ENCODE measurements around the gene ZNF565.

Gene ZNF565

DNA sequence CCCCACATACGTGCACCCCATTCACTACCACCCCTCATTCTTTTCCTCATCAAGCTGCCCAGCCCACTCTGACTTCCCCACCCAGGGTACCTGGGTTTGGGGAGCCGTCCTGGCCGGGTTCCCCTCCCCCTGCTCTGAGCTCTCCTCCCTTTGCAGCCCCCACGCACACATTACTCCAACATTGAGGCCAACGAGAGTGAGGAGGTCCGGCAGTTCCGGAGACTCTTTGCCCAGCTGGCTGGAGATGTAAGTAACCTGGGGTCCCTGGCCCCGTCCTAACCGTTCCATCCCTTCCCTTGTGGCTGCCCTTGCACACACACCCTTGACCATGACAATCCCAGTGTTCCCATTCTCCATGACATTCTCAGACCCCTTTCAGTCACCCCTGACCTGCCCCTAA is 72.0 kb downstream of the ZNF565 start:
- Histone ChIP-seq H3K27me3 (ENCODE audit: insufficient read depth, poor library complexity, severe bottlenecking) (no peaks in the 10 kb centered on the region), H3K9me3 (ENCODE audit: severe bottlenecking) (no peaks in the 10 kb centered on the region), H3K36me3 (ENCODE audit: low read depth) (peaks cover 54% of the 10 kb centered on the region), H3K27ac (ENCODE audit: poor library complexity, severe bottlenecking) (no peak overlapping the region), H3K4me1 (ENCODE audit: insufficient read depth, poor library complexity, severe bottlenecking) (no peaks in the 10 kb centered on the region), H3K4me3 (ENCODE audit: severe bottlenecking) (no peak overlapping the region)
- ATAC-seq (ENCODE audit: low read depth) (no peak), DNase-seq (ENCODE audit: low spot score) (no peak)
- no peak for TF ChIP-seq CTCF (IDR thresholded peaks at IDR 0.05; ENCODE audit: poor library complexity, severe bottlenecking)

DNA sequence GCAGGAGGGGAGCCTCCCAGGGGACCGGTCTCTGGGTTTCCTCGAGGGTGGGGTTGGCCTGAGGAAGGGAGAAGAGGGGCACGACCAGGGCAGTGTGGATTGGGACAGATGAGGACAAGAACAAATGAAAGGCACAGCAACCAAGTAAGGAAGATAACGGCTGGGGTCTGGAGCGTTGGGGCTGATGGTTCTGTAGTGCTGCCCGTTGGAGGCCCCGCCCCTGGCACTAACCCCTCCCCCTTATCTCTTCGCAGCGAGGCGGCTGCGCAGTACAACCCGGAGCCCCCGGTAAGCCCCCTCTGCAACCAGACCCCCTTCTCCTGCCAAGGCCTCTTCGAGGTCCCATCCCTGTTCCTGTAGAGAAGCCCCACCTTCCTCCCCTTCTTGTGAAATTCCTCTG is 72.4 kb downstream of the ZNF565 start:
- Histone ChIP-seq H3K27me3 (ENCODE audit: insufficient read depth, poor library complexity, severe bottlenecking) (no peaks in the 10 kb centered on the region), H3K4me1 (ENCODE audit: insufficient read depth, poor library complexity, severe bottlenecking) (peaks cover 3% of the 10 kb centered on the region), H3K27ac (ENCODE audit: poor library complexity, severe bottlenecking) (peak overlapping the region; percentile 95), H3K36me3 (ENCODE audit: low read depth) (peaks cover 49% of the 10 kb centered on the region), H3K9me3 (ENCODE audit: severe bottlenecking) (no peaks in the 10 kb centered on the region), H3K4me3 (ENCODE audit: severe bottlenecking) (no peak overlapping the region)
- ATAC-seq (ENCODE audit: low read depth) (no peak), DNase-seq (ENCODE audit: low spot score) (no peak)
- no peak for TF ChIP-seq CTCF (IDR thresholded peaks at IDR 0.05; ENCODE audit: poor library complexity, severe bottlenecking)

DNA sequence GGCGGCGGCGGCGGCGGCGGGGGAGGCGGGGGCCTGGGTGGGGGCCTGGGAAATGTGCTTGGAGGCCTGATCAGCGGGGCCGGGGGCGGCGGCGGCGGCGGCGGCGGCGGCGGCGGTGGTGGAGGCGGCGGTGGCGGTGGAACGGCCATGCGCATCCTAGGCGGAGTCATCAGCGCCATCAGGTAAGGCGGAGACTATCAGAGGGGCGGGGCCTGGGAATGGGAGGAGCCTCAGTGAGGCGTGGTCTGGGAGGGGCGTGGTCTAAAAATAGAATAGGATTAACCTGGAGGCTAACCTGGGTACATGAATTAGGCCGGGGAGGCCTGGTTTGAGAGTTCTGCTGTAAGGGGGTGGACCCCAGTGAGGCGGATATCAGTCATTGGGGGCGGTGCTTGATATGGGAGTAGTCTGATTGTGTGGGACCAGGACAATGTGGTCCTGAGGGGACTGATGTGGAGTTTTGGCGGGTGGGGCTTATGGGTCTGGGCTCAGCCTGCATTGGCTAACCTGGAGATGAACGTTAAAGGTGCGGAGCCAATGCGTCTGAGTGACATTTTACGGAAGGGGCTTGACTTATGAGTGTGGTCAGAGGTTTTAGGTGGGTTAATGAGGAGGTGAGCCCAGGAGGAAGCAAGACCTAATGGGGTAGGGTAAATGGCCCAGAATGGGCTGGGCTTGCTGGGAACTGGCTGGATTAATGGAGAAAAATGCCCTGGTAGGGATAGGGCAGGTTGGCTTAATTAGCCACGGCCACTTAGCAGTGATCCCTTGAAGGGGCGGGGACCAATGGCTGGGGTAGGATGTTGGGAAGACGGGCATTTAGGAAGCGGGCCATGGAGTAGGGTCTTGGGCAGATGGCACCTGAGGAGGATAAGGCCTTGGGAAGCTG is 73.2 kb downstream of the ZNF565 start:
- TF ChIP-seq CTCF (IDR thresholded peaks at IDR 0.05; ENCODE audit: poor library complexity, severe bottlenecking): no peak
- Histone ChIP-seq H3K4me1 (ENCODE audit: insufficient read depth, poor library complexity, severe bottlenecking) (peaks cover 9% of the 10 kb centered on the region), H3K36me3 (ENCODE audit: low read depth) (peaks cover 42% of the 10 kb centered on the region), H3K9me3 (ENCODE audit: severe bottlenecking) (no peaks in the 10 kb centered on the region), H3K27ac (ENCODE audit: poor library complexity, severe bottlenecking) (peak overlapping the region; percentile 95), H3K4me3 (ENCODE audit: severe bottlenecking) (peak overlapping the region; percentile 72), H3K27me3 (ENCODE audit: insufficient read depth, poor library complexity, severe bottlenecking) (no peaks in the 10 kb centered on the region)
- ATAC-seq (ENCODE audit: low read depth): peak; percentile 56
- DNase-seq (ENCODE audit: low spot score): peak; percentile 89

GRCh38 chr19:36140304-36141038 is 74.0 kb downstream of the ZNF565 start:
- H3K4me1 ChIP-seq (ENCODE audit: insufficient read depth, poor library complexity, severe bottlenecking): peaks cover 12% of the 10 kb centered on the region
- ATAC-seq (ENCODE audit: low read depth) (peak; percentile 5; the same call in 1 of the 3 replicates), DNase-seq (ENCODE audit: low spot score) (no peak)
- TF ChIP-seq CTCF (IDR thresholded peaks at IDR 0.05; ENCODE audit: poor library complexity, severe bottlenecking): no peak
- no peaks in the 10 kb centered on the region for H3K9me3 ChIP-seq (ENCODE audit: severe bottlenecking)
- peaks cover 34% of the 10 kb centered on the region for H3K36me3 ChIP-seq (ENCODE audit: low read depth)
- H3K27me3 ChIP-seq (ENCODE audit: insufficient read depth, poor library complexity, severe bottlenecking): no peaks in the 10 kb centered on the region
- peak overlapping the region; percentile 95 for H3K27ac ChIP-seq (ENCODE audit: poor library complexity, severe bottlenecking)
- H3K4me3 ChIP-seq (ENCODE audit: severe bottlenecking): peak overlapping the region; percentile 72

Data from RWPE2 (cell line).